Thoracic aorta (tissue), 2 donors: ENCODE data around the gene ICAM4. TPM values are rescaled to one million over a fixed set of nuclear protein-coding genes. Genes with fewer than 3 reads are reported as not detected.

Experiments used
- ATAC-seq: fragments of 150-250 bp; one replicate; pipeline ENCODE4 v1.8.0; 2017; ENCODE audit warnings: low read depth; ENCODE audit not compliant: insufficient number of reproducible peaks, low FRiP score
- DNase-seq: peaks from one replicate; pipeline ENCODE4 v3.0.0-alpha.2; 2020; ENCODE audit warnings: low spot score
- H3K27ac ChIP-seq, 2 donors: fragments of 200-600 bp; sonication (generic); 1 replicate in 1 of 2; 2 replicates in 1 of 2; pipeline ENCODE4 v1.5.1; 2016; ENCODE audit warnings: mild to moderate bottlenecking in 2 of 2, moderate library complexity in 2 of 2
- H3K27me3 ChIP-seq: fragments of 200-600 bp; sonication (generic); replicated peaks from 2 replicates; pipeline ENCODE4 v1.6.0; 2016; ENCODE audit warnings: mild to moderate bottlenecking; ENCODE audit not compliant: insufficient read depth
- H3K36me3 ChIP-seq: fragments of 200-600 bp; sonication (generic); one replicate; pipeline ENCODE4 v1.5.1; 2016
- H3K4me1 ChIP-seq, 2 donors: fragments of 200-600 bp; sonication (generic); 1 replicate in 1 of 2; 2 replicates in 1 of 2; pipeline versions ENCODE4 v1.5.1 to v1.6.0; 2016; ENCODE audit warnings: low read depth in 2 of 2, mild to moderate bottlenecking in 1 of 2; ENCODE audit not compliant: control insufficient read depth in 1 of 2
- H3K4me3 ChIP-seq: fragments of 200-600 bp; sonication (generic); 2 replicates; pipeline ENCODE4 v1.5.1; 2016; ENCODE audit warnings: mild to moderate bottlenecking
- H3K9me3 ChIP-seq: fragments of 200-600 bp; sonication (generic); 2 replicates; pipeline ENCODE4 v1.5.1; 2016
- CTCF ChIP-seq: fragments of 200-600 bp; sonication (generic); IDR thresholded peaks from one replicate; pipeline ENCODE4 v1.5.1; 2019; ENCODE audit warnings: antibody characterized with exemption
- total RNA-seq, 2 donors: library from RNA; depleted of rRNA; stranded (reverse); fragments of >200 nt; gene quantifications; one replicate each; pipeline versions ENCODE4 v1.1.0 to v1.2.3, GENCODE V29; 2016

The ICAM4 gene
- total RNA-seq, 2 donors from 2014 or later: 0.95 to 2.0 TPM

- Histone ChIP-seq H3K27ac (no peak overlapping the region), H3K4me1 (no peaks in the 10 kb centered on the region), H3K4me3 (no peak overlapping the region), H3K9me3 (no peaks in the 10 kb centered on the region), H3K36me3 (no peaks in the 10 kb centered on the region), H3K27me3 (no peaks in the 10 kb centered on the region)
- no peak for DNase-seq
- TF ChIP-seq CTCF: no peak
- no peak for ATAC-seq
Observed at GRCh38 chr19:10245189-10245939, 41.4 kb upstream of the ICAM4 start.

- peaks cover 0 to 8% of the 10 kb centered on the region in 2 donors for H3K4me1 ChIP-seq
- no peaks in the 10 kb centered on the region for H3K9me3 ChIP-seq
- ATAC-seq (no peak), DNase-seq (no peak)
- H3K36me3 ChIP-seq: no peaks in the 10 kb centered on the region
- no peak overlapping the region for H3K4me3 ChIP-seq
- H3K27ac ChIP-seq: no peak overlapping the region
- no peak for TF ChIP-seq CTCF
- H3K27me3 ChIP-seq: no peaks in the 10 kb centered on the region
Observed at GRCh38 chr19:10246511-10246910, 40.2 kb upstream of the ICAM4 start.

- no peak for TF ChIP-seq CTCF
- H3K27me3 ChIP-seq: no peaks in the 10 kb centered on the region
- peak within 1 kb of the TSS; percentile 87 for H3K4me3 ChIP-seq
- peak; percentile 93 for DNase-seq
- H3K36me3 ChIP-seq: peaks cover 25% of the 10 kb centered on the region
- ATAC-seq: peak; percentile 97
- H3K9me3 ChIP-seq: no peaks in the 10 kb centered on the region
- peaks cover 7 to 18% of the 10 kb centered on the region in 2 donors for H3K4me1 ChIP-seq
- peak within 1 kb of the TSS; percentile 64 to 69 for H3K27ac ChIP-seq
Observed at GRCh38 chr19:10251792-10252694, 34.7 kb upstream of the ICAM4 start, which contains the start of gene MRPL4. Gene MRPL4, plus strand, starts transcription at chr19:10252214. Its CDS starts 40 bp downstream, at chr19:10252254.

GRCh38 chr19:10252707-10253106 is 34.0 kb upstream of the ICAM4 start:
- Histone ChIP-seq H3K9me3 (no peaks in the 10 kb centered on the region), H3K4me1 (peaks cover 7 to 18% of the 10 kb centered on the region in 2 donors), H3K36me3 (peaks cover 31% of the 10 kb centered on the region), H3K27me3 (no peaks in the 10 kb centered on the region), H3K27ac (no peak overlapping the region), H3K4me3 (peak overlapping the region; percentile 87)
- DNase-seq (no peak), ATAC-seq (no peak)
- no peak for TF ChIP-seq CTCF

GRCh38 chr19:10254244-10254643 is 32.5 kb upstream of the ICAM4 start:
- Histone ChIP-seq H3K4me3 (no peak overlapping the region), H3K36me3 (peaks cover 40% of the 10 kb centered on the region), H3K27ac (no peak overlapping the region), H3K9me3 (no peaks in the 10 kb centered on the region), H3K4me1 (peaks cover 7 to 18% of the 10 kb centered on the region in 2 donors), H3K27me3 (no peaks in the 10 kb centered on the region)
- ATAC-seq (no peak), DNase-seq (no peak)
- TF ChIP-seq CTCF: no peak
